HG03378 (cell line): ENCODE results near the gene BARX1.
"Not testable (repeated sequence)": the region's sequence is repeated elsewhere in the genome, so short reads cannot be mapped to it uniquely, and the experiment has no call there.

ENCODE experiments used
- ATAC-seq: cut with Tn5 transposase; IDR thresholded peaks from one replicate; pipeline ENCODE4 v1.9.1; 2021; ENCODE audit warnings: mild to moderate bottlenecking, moderate library complexity; ENCODE audit not compliant: unreplicated experiment

Gene BARX1

DNA sequence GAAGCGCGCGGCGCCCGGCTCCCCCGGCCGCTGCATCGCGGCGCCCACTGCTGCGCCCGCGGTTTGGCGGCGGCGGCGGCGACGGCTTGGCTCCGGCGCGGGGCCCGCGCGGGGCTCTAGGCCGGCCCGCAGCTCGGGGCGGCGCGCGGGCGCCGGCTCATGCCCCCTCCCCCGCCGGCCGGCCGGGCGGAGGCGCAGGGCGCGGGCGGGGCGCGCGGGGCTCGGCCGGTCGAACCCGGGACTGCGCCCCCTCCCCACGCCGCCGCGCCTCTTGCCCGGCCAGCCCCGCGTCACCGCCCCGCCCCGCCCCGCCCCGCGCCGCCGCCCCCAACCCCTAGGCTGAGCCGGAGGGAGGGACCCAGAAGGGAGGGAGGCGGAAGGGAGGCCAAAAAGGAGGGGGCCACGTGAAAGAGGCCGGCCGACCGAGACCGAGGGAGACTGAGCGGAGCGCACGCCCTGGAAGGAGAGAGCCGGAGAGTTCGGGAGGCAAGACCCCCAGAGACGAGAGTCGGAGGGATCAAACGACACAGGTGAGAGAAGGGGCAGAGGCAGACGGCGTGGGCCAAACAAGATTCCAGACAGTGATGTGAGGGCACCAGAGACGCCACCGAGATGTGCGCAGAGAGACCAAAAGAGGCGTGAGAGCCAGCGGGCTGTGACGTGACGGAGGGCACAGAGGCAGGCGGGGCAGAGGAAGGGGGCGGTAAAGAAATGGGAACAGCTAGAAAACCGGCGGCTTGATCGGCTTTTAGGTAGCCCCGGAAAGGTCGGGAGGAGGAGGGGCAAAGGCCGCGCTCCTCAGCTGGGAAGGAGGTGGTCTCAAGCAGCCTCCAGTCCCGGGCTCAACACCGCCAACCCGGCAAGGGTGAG is at the start of gene BARX1:
Gene BARX1, minus strand, starts transcription at position 245 of the 870 bp plus-strand sequence. Its CDS starts 209 bp downstream, at position 36.
- no peak for ATAC-seq

DNA sequence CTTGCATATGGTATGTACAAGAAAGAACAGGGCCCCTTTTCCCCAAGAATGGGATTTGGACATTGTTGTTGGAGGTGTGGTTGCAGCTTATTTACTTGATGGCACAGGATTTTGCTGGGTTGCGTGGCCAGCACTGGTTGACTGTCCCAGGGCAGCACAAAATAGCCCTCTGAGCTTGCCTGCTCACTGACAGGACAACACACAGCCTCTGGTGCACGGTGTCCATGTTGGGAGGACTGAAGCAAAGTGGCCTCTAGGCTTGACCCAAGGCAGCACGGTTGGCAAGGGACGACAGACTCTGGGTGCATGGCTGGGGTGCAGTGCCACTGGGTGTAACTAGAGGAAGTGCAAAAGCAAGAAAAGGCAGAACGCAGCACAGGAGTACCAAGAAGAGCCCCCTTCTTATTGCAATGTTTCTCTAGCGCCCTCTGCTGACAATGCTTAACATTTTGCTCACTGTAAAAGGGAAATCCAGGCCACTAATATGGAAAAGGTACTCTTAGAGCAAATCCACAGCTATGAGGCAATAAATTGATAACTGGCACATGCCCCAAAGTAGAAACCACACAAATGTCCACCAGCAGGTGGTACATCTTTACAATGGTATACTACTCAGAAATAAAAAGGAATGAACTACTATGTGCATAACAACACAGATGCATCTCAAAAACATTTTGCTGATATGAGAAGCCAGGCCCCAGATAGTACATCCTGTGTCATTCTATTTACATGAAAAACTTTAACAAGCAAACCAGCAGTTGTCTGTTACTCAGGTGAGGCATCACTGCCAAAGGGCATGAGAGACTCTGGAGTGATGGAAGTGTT is 47.4 kb upstream of the BARX1 start:
- ATAC-seq, result no peak

- no peak for ATAC-seq
Measured at GRCh38 chr9:93996863-93997262, 41.7 kb upstream of the BARX1 start.

GRCh38 chr9:93996367-93996766 is 41.2 kb upstream of the BARX1 start:
- ATAC-seq, result no peak

GRCh38 chr9:93994545-93994944 is 39.4 kb upstream of the BARX1 start:
- ATAC-seq, result no peak

- no peak for ATAC-seq
Measured at GRCh38 chr9:93994132-93994531, 39.0 kb upstream of the BARX1 start.

- no peak for ATAC-seq
Measured at GRCh38 chr9:93992830-93993229, 37.7 kb upstream of the BARX1 start.

GRCh38 chr9:93990448-93990847 is 35.3 kb upstream of the BARX1 start:
- no peak for ATAC-seq

DNA sequence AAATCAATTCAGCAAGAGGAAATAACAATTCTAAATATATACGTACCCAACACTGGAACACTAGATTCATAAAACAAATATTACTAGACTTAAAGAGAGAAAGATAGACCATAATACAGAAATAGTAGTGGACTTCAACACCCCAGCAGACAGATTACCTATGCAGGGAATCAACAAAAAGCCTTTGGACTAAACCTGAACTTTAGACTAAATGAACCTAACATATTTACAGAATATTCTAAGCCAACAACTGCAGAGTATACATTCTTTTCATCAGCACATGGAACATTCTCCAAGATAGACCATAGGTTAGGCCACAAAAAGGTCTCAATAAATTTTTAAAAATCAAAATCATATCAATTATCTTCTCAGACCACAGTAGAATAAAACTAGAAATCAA is 32.9 kb upstream of the BARX1 start:
- no peak for ATAC-seq

DNA sequence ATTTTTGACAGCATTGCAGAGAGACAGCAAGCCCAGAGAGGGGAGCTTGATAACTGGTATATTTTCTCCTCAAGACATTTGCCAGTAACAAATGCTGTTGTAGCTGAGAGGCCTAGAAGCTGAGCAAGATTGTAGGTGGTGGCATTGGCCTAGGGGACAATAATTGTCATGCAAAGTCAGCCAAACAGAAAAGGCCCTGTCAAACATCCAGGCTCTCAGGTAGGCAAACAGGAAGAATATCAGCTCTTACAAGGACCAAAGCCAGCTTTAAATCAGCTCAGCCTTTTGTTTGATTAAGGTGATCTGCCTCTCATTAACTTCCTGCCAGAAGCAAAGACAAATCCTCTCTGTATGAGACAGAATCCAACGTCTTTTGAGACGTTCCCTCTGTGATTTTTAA is 29.7 kb upstream of the BARX1 start:
- no peak for ATAC-seq

DNA sequence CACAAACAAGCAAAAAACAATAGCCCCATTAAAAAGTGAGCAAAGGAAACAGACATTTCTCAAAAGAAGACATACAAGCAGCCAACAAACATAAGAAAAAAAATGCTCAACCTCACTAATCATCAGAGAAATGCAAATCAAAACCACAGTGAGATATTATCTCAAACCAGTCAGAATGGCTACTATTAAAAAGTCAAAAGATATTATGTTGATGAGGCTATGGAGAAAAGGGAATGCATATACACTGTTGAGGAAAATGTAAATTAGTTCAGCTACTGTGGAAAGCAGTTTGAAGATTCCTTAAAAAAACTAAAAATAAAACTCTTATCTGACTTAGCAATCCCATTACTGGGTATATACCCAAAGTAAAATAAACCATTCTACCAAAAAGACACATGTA is 28.7 kb upstream of the BARX1 start:
- no peak for ATAC-seq

DNA sequence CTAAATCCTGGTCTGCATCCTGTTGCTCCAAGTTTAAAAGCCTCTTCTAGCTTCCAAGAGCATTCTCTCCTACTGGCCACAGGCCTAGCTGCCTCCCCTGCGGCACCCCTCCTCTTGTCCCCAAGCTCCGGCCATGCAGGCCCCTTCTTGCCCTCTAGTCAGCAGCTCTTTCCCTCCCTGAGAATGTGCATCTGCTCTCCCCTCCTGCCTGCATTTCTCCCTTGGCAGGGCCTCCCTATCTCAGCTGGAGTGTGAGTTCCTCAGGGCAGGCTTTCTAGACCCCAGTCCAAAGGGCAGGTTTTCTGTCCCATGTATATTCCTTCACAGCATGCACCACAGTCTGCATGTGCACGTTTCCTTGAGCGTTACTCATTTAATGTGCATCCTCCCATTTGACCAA is 24.6 kb upstream of the BARX1 start:
- no peak for ATAC-seq

DNA sequence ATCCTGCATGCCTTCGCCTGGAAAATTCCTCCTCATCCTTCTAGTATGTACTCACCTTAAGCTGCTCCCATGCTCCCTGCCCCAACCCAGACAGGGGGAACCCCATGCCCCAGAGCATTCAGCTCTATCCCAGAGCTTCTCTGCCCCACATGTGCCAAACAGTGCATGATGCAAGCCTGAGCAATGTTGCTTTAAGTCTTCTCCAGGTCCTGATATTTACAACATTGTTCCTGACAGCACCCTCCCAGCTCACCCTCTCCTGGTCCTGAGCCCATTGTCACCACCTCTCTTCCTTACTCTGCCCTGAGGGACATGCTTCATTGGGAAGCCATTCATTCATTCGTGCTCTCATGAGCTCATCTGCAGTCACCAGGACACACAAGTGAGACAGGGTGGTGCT is 23.4 kb upstream of the BARX1 start:
- ATAC-seq, result no peak

- ATAC-seq, result no peak
Measured at GRCh38 chr9:93976973-93977372, 21.8 kb upstream of the BARX1 start.

DNA sequence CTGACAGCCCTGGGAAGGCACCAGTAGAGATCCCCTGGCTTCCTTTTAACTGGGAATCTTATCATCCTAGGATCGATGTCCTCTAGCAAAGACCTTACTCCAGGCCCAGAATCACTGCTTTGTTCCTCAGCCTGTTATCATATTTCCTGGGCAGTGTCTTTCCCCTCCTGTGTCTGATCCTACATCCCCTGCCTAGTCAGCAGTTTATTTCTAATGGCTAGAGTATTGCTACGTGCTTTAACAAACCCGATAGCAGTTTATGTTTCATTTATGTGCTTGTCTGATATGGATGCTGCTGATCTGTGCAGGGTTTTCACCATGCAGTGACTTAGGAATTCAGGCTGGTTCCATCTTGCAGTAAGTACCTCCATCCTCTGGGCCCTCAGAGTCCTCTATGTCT is 20.9 kb upstream of the BARX1 start:
- no peak for ATAC-seq

DNA sequence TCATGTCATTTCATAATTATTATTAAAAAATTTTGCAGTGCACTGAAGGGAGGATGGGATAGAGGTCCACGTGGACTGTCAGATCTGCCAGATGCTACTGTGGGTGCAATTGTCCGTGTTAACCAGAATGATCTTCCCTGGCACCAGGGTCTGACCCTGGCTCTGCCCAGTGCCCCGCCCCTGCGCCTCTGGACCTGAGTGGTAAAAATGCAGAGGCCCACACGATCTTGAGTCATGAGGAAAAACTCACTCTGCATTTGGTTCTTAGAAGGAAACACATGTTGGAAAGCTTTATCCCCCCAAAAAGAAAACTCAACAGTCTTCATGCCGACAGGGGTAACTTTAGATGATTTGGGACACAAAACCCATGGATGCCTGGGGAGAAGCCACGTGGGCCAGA is 20.1 kb upstream of the BARX1 start:
- ATAC-seq, result no peak

GRCh38 chr9:93974151-93974550 is 19.0 kb upstream of the BARX1 start:
- ATAC-seq, result no peak

- ATAC-seq, result not testable (repeated sequence)
Measured at GRCh38 chr9:93972655-93973054, 17.5 kb upstream of the BARX1 start.

GRCh38 chr9:93969328-93969661 is 14.1 kb upstream of the BARX1 start:
- no peak for ATAC-seq

DNA sequence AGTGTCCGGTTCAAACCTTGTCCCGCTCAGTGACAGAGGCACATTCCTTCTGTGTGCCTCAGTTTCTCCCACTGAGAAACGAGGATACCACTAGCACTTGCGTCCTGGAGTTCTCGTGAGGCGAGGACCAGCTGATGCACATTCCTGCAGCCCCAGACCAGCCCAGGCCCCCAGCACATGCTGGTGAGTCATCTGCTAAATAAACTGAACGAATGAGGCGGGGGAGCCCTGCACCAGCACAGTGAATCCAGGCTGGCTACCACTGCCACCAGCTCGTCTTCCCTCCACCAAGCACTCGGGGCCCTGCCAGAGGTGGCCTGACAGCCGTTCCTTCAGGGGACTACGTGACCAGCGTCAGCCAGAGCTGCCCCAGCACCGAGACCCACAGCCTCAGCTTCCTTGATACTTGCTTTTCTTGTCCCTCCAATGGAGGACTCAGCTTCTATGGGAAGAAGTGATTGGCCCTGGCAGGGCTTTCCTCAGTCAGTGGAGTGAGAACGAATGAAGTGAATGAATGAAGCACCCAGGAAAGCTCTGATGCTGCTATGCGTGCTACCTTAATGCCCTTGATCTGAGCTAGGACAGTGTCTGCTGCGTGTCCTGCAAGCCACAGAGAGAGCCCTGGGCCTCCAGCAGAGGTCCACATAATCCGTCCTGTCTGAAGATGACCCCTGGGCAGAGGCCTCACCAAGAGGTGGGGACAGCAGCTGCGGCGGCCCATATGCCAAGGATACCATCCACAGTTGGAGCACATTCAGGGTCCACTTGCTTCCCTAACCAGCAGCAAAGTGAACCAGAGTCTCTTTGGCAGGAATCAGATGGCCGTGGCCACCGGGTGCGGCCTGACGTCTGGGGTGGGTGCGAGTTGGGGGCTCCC is 13.5 kb upstream of the BARX1 start:
- ATAC-seq, result no peak
